H9 (cell line): ENCODE measurements around the gene GRIA4. TPM values are rescaled to one million over a fixed set of nuclear protein-coding genes. Genes with fewer than 3 reads are reported as not detected.

ENCODE experiments used
- DNase-seq: peaks from one replicate; pipeline ENCODE4 v3.0.0-alpha.2; 2017
- H2AFZ ChIP-seq: one replicate; pipeline ENCODE4 v1.6.1; 2013; ENCODE audit warnings: mild to moderate bottlenecking, low read length, control low read depth, moderate library complexity
- H2AK5ac ChIP-seq: 2 replicates; pipeline ENCODE4 v1.6.1; 2013; ENCODE audit warnings: low read length, control low read depth, mixed read lengths; ENCODE audit not compliant: insufficient read length
- H2BK120ac ChIP-seq: one replicate; pipeline ENCODE4 v1.6.1; 2013; ENCODE audit warnings: low read depth, mild to moderate bottlenecking, low read length, control low read depth, inconsistent platforms; ENCODE audit not compliant: poor library complexity, severe bottlenecking
- H2BK12ac ChIP-seq: 2 replicates; pipeline ENCODE4 v1.6.1; 2013; ENCODE audit warnings: low read length, control low read depth, mixed read lengths, low read depth; ENCODE audit not compliant: insufficient read length
- H2BK15ac ChIP-seq: 2 replicates; pipeline ENCODE4 v1.6.1; 2013; ENCODE audit warnings: low read depth, low read length, control low read depth
- H2BK20ac ChIP-seq: one replicate; pipeline ENCODE4 v1.6.1; 2013; ENCODE audit warnings: low read depth, mild to moderate bottlenecking, low read length, control low read depth, inconsistent platforms; ENCODE audit not compliant: poor library complexity, severe bottlenecking
- H2BK5ac ChIP-seq: 2 replicates; pipeline ENCODE4 v1.6.1; 2013; ENCODE audit warnings: low read length, control low read depth, mixed read lengths; ENCODE audit not compliant: insufficient read length
- H3K14ac ChIP-seq: 2 replicates; pipeline ENCODE4 v1.6.1; 2013; ENCODE audit warnings: low read length, control low read depth; ENCODE audit not compliant: insufficient read depth
- H3K18ac ChIP-seq: 2 replicates; pipeline ENCODE4 v1.6.1; 2013; ENCODE audit warnings: low read depth, mild to moderate bottlenecking, mixed read lengths, low read length, control low read depth; ENCODE audit not compliant: insufficient read length
- H3K23ac ChIP-seq: 2 replicates; pipeline ENCODE4 v1.6.1; 2013; ENCODE audit warnings: low read length, control low read depth, mixed read lengths, low read depth; ENCODE audit not compliant: insufficient read length
- H3K23me2 ChIP-seq: 2 replicates; pipeline ENCODE4 v1.6.1; 2013; ENCODE audit warnings: low read depth, mild to moderate bottlenecking, mixed read lengths, low read length, control low read depth; ENCODE audit not compliant: insufficient read length, poor library complexity, severe bottlenecking
- H3K27ac ChIP-seq: 2 replicates; pipeline ENCODE4 v1.5.1; 2013; ENCODE audit warnings: low read length, control low read depth, mixed read lengths, low read depth; ENCODE audit not compliant: insufficient read length
- H3K27me3 ChIP-seq: 2 replicates; pipeline ENCODE4 v1.6.1; 2013; ENCODE audit warnings: low read length, control low read depth, inconsistent platforms; ENCODE audit not compliant: insufficient read depth
- H3K4ac ChIP-seq: 2 replicates; pipeline ENCODE4 v1.6.1; 2013; ENCODE audit warnings: low read depth, mild to moderate bottlenecking, control low read depth, inconsistent platforms, low read length, moderate library complexity
- H3K4me1 ChIP-seq: 2 replicates; pipeline ENCODE4 v1.6.1; 2013; ENCODE audit warnings: low read length, control low read depth, inconsistent platforms; ENCODE audit not compliant: insufficient read depth
- H3K4me2 ChIP-seq: 2 replicates; pipeline ENCODE4 v1.6.1; 2013; ENCODE audit warnings: low read length, control low read depth, mixed read lengths; ENCODE audit not compliant: insufficient read length, insufficient read depth
- H3K56ac ChIP-seq: 2 replicates; pipeline ENCODE4 v1.6.1; 2013; ENCODE audit warnings: low read depth, mild to moderate bottlenecking, mixed read lengths, low read length, control low read depth; ENCODE audit not compliant: insufficient read length
- H3K79me1 ChIP-seq: 2 replicates; pipeline ENCODE4 v1.6.1; 2013; ENCODE audit warnings: low read depth, mild to moderate bottlenecking, moderate library complexity, low read length, control low read depth, inconsistent platforms; ENCODE audit not compliant: insufficient read depth, poor library complexity, severe bottlenecking
- H3K79me2 ChIP-seq: 2 replicates; pipeline ENCODE4 v1.6.1; 2013; ENCODE audit warnings: low read length, control low read depth, inconsistent platforms; ENCODE audit not compliant: insufficient read depth
- H3K9ac ChIP-seq: 2 replicates; pipeline ENCODE4 v1.6.1; 2013; ENCODE audit warnings: low read length, control low read depth, mixed read lengths; ENCODE audit not compliant: insufficient read length; ENCODE audit errors: extremely low read depth
- H3K9me3 ChIP-seq: one replicate; pipeline ENCODE4 v1.6.1; 2013; ENCODE audit warnings: low read depth, low read length, inconsistent platforms; ENCODE audit not compliant: control insufficient read depth
- H3T11ph ChIP-seq: one replicate; pipeline ENCODE4 v1.6.1; 2013; ENCODE audit warnings: mild to moderate bottlenecking, low read length, control low read depth, inconsistent platforms
- H4K20me1 ChIP-seq: one replicate; pipeline ENCODE4 v1.6.1; 2013; ENCODE audit not compliant: control insufficient read depth, insufficient read length, insufficient read depth
- H4K5ac ChIP-seq: 2 replicates; pipeline ENCODE4 v1.6.1; 2013; ENCODE audit warnings: low read depth, mild to moderate bottlenecking, mixed read lengths, low read length, control low read depth; ENCODE audit not compliant: insufficient read length
- H4K8ac ChIP-seq: replicated peaks from 2 replicates; pipeline ENCODE4 v1.6.1; 2013; ENCODE audit warnings: low read length, control low read depth, mixed read lengths, low read depth; ENCODE audit not compliant: insufficient read length
- H4K91ac ChIP-seq: 2 replicates; pipeline ENCODE4 v1.6.1; 2013; ENCODE audit warnings: low read depth, mild to moderate bottlenecking, moderate library complexity, mixed read lengths, low read length, control low read depth; ENCODE audit not compliant: insufficient read length
- H3K27ac Mint-ChIP-seq, 3 experiments: 2 replicates in 2 of 3; 3 replicates in 1 of 3; pipeline ENCODE4 v1.8.0; 2020 to 2021; ENCODE audit warnings: mixed read lengths in 3 of 3, mild to moderate bottlenecking in 1 of 3, moderate library complexity in 1 of 3
- H3K27me3 Mint-ChIP-seq: 2 replicates; pipeline ENCODE4 v1.8.0; 2021; ENCODE audit warnings: low read depth, mild to moderate bottlenecking, moderate library complexity, mixed read lengths
- H3K36me3 Mint-ChIP-seq, 3 experiments: 2 replicates in 2 of 3; 3 replicates in 1 of 3; pipeline ENCODE4 v1.8.0; 2020 to 2021; ENCODE audit warnings: low read depth in 3 of 3, mixed read lengths in 3 of 3; ENCODE audit not compliant: insufficient read depth in 1 of 3
- H3K4me1 Mint-ChIP-seq, 2 experiments: 2 replicates each; pipeline ENCODE4 v1.8.0; 2020; ENCODE audit warnings: mixed read lengths in 2 of 2
- H3K4me3 Mint-ChIP-seq, 2 experiments: 2 replicates in 1 of 2; 3 replicates in 1 of 2; pipeline ENCODE4 v1.8.0; 2020 to 2021; ENCODE audit warnings: mild to moderate bottlenecking in 2 of 2, mixed read lengths in 2 of 2, moderate library complexity in 1 of 2
- H3K9me3 Mint-ChIP-seq, 2 experiments: 2 replicates in 1 of 2; 3 replicates in 1 of 2; pipeline ENCODE4 v1.8.0; 2020; ENCODE audit warnings: mild to moderate bottlenecking in 2 of 2, mixed read lengths in 2 of 2, moderate library complexity in 1 of 2
- CTCF ChIP-seq: fragments of 200-600 bp; sonication (generic); conservative IDR thresholded peaks from 3 replicates; pipeline ENCODE4 v1.8.0; 2021; ENCODE audit warnings: antibody characterized with exemption, mild to moderate bottlenecking
- total RNA-seq: library from RNA; stranded (reverse); gene quantifications from 2 replicates; pipeline ENCODE4 v1.2.1, GENCODE V29; 2021

The GRIA4 gene
- total RNA-seq, 1 experiment from 2014 or later = 0.83 TPM

GRCh38 chr11:105632316-105632715 lies 22.4 kb downstream of the GRIA4 start:
- Histone ChIP-seq H3K56ac (no peak overlapping the region), H3K27ac (no peak overlapping the region), H2AFZ (no peak overlapping the region), H3K9me3 (no peaks in the 10 kb centered on the region), H3K4me2 (no peak overlapping the region), H2AK5ac (no peak overlapping the region), H3K23ac (no peak overlapping the region), H3K14ac (no peak overlapping the region), H4K8ac (no peak overlapping the region), H2BK15ac (no peak overlapping the region), H4K5ac (no peak overlapping the region), H3K4me1 (no peaks in the 10 kb centered on the region; the same call in 1 of the 2 replicates), H3K27me3 (no peaks in the 10 kb centered on the region), H3K79me1 (no peaks in the 10 kb centered on the region), H2BK20ac (no peak overlapping the region), H3K4ac (no peak overlapping the region), H3K79me2 (no peaks in the 10 kb centered on the region), H2BK5ac (no peak overlapping the region), H3K18ac (no peak overlapping the region), H4K20me1 (no peaks in the 10 kb centered on the region), H3K9ac (no peak overlapping the region), H3T11ph (no peak overlapping the region), H2BK120ac (no peak overlapping the region), H2BK12ac (peak overlapping the region; percentile 33), H4K91ac (no peak overlapping the region), H3K23me2 (no peaks in the 10 kb centered on the region)
- no peaks in the 10 kb centered on the region for H3K27me3 Mint-ChIP-seq
- no peaks in the 10 kb centered on the region; a peak in 1 of 7 replicates for H3K36me3 Mint-ChIP-seq
- H3K9me3 Mint-ChIP-seq = no peaks in the 10 kb centered on the region
- DNase-seq = no peak
- H3K4me3 Mint-ChIP-seq = no peak overlapping the region
- no peak overlapping the region for H3K27ac Mint-ChIP-seq
- H3K4me1 Mint-ChIP-seq = peaks cover 6 to 7% of the 10 kb centered on the region in 2 experiments
- no peak for TF ChIP-seq CTCF
